ENCODE measurements around the gene PMPCA.

PMPCA gene

DNA sequence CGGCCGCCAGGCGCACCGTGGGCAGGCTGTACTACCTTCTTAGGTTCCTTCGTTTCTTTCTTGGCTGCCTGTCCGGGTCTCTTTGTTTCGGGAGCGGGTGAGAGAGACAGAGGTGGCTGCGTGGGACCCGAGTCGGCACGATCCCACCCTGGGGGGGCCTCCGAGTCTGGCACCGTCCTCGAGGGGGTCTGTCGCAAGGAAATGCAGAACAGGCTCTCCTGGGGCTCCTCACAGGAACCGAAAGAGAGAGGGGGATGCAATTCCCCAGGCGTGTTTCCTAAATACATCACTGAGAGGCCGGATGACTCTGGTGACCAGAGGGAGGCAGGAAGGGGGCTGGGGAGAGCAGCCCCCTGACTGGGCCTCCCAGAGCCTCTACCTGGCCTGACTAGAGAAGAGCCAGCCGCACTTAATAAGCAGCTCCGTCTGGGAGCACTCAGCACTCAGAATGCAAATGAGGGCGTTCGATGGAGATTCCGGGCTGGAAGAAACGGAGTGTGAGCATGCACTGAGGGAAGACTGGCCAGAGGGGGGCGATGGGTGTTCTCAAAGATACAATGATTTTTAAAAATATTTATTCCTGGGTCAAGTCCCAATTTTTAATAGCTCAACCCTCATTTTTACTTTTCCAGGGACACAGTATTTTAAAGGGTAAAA is 40.9 kb downstream of the PMPCA start:
- TF ChIP-seq, protein P1, sequence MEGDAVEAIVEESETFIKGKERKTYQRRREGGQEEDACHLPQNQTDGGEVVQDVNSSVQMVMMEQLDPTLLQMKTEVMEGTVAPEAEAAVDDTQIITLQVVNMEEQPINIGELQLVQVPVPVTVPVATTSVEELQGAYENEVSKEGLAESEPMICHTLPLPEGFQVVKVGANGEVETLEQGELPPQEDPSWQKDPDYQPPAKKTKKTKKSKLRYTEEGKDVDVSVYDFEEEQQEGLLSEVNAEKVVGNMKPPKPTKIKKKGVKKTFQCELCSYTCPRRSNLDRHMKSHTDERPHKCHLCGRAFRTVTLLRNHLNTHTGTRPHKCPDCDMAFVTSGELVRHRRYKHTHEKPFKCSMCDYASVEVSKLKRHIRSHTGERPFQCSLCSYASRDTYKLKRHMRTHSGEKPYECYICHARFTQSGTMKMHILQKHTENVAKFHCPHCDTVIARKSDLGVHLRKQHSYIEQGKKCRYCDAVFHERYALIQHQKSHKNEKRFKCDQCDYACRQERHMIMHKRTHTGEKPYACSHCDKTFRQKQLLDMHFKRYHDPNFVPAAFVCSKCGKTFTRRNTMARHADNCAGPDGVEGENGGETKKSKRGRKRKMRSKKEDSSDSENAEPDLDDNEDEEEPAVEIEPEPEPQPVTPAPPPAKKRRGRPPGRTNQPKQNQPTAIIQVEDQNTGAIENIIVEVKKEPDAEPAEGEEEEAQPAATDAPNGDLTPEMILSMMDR (conservative IDR thresholded peaks at IDR 0.05; ENCODE audit: low read length) = peak; percentile 11; the same call in 1 of the 2 replicates
- DNase-seq (ENCODE audit: low read depth) = no peak
- H3K4me3 ChIP-seq (ENCODE audit: low read length) = no peak overlapping the region

DNA sequence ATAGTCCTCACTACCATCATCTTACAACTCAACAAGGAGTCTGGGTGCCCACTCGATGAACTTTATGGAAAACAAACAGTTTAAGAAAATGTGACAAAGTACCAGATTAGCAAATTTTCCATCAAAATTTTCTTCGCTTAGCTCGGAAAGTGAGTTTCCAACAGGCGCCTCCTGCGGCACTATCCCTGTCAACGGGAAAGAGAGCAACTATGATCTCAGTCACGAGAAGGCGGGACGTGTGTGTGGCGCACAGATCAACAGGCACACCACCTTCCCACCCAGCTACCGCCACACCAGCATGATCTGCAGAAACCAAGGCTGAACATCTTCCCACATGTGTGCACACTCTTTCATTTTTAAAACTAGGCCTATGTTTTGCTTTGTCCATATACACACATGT is 42.9 kb downstream of the PMPCA start:
- DNase-seq (ENCODE audit: low read depth) = no peak
- TF ChIP-seq, protein P1 (conservative IDR thresholded peaks at IDR 0.05; ENCODE audit: low read length) = no peak
- H3K4me3 ChIP-seq (ENCODE audit: low read length) = no peak overlapping the region

DNA sequence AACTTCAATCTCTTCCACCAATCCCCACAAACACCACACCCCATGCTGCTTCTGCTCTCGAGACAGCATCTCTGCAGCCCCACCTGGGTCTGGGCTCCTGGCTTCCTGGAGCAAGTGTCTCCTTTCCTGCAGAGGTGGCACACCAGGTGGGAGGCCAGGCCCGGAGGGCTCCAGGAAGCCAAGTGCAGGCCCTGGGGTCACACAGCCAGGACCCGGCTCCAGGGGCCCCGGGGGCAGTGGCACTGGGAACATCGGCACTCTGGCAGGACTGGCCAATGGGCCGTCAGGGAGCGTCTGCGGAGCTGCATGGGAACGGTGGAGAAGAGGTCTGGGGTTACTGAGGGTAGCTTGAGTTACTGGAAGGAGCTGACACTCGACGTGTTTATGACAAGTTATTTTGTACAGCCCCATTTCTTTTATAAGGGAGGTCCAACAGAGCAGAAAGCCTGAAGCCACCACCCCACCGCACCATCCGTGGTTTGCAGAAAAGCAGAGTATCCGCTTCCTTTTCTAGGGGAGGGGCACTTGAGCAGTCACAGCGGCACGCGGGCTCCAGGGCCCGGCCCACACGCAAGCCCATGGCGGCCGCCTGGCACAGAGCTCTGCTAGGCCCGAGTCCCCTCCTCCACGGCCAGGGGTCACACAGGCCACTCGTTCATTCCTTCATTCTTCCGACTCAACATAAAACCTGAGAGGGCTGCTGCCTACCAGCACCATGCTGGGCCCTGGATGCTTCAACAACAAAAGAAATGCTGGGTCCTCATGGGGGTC is 43.8 kb downstream of the PMPCA start:
- DNase-seq (ENCODE audit: low read depth) = no peak
- TF ChIP-seq, protein P1 (conservative IDR thresholded peaks at IDR 0.05; ENCODE audit: low read length) = no peak
- no peak overlapping the region for H3K4me3 ChIP-seq (ENCODE audit: low read length)

DNA sequence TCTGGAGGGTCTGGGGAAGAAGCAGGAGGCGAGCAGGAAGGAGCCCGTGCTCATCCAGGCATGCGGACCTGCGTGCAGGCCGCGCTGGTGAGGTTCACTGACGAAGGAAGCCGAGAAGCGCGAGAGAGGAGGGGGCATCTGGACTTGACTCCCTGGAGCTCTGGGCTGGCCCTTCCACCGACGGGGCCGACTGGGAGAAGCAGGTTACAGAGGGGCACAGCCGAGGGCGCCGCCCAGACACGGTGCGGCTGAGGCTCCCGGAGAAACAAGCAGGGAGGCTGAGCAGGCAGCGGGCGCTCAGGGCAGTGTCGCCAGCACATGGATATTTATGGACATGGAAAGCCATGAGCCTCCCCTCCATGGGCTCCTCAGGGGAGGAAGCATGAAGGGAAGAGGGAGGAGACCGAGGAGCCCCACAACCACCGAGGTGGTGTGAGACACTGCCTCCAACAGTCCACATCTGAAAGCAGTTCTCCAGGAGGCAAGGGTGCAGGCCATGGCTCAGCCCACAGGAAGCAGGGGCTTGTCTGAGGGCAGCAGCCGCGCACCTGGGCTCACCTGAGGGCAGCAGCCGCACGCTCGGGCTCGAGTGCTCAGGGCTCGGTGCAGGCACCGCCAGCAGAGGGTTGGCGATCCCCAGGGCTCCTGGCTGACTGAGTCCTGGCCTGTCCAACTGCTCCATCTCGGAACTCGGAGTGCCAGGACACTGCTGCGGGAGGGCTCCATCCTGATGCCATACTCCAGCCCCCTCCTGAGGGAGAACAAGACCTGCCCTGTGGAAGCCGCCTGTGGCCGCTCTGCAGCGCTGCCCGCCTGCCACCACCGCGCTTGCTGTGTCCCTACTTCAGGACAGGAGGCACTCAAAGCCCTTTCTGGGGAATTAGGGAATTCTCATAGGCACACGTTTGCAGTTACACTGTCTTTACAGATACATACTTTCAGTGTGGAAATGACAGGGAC is 44.9 kb downstream of the PMPCA start:
- TF ChIP-seq, protein P1 (conservative IDR thresholded peaks at IDR 0.05; ENCODE audit: low read length) = no peak
- DNase-seq (ENCODE audit: low read depth) = no peak
- H3K4me3 ChIP-seq (ENCODE audit: low read length) = no peak overlapping the region

DNA sequence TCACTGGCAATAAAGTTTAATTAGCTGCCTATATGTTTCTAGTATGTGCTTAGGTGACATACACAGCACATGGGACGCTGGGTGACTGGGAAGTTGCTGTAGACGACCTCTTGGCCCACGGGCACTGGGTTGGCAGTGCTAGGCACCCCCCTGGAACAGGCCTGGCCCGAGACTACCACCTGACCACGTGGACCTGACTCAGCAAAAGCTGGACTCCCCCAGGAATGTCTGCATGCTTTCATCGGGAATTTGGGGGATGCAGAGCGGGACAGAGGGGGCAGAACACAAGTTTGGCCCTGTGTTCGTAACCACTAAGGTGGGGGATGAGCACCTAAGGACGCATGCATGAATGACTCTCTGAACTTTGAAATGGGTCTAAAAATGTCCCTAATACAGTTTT is 45.8 kb downstream of the PMPCA start:
- no peak for DNase-seq (ENCODE audit: low read depth)
- TF ChIP-seq, protein P1 (conservative IDR thresholded peaks at IDR 0.05; ENCODE audit: low read length) = no peak
- H3K4me3 ChIP-seq (ENCODE audit: low read length) = no peak overlapping the region

DNA sequence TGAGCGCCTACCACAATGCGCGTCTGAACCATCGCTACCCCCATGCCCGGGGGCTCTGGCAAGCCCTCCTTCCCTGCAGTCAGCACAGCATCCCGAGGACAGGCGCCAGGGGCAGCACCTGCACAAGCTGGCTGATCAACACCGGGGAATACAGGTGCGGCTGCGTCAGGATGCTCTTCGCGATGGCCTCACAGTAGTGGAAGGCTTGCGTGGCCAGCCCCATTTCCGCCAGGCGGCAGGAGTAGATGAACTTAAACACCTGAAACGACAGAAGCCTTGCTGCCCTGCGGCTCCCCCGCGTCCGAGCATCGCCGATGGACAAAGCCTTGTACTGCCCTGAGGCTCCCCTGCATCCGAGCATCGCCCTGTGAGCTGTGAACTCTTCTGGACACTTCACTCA is 46.9 kb downstream of the PMPCA start:
- no peak for DNase-seq (ENCODE audit: low read depth)
- TF ChIP-seq, protein P1 (conservative IDR thresholded peaks at IDR 0.05; ENCODE audit: low read length) = no peak
- H3K4me3 ChIP-seq (ENCODE audit: low read length) = no peak overlapping the region

Measured in AG10803 (cell line).